K562 (cell line): ENCODE measurements around the gene OR1C1. TPM values are rescaled to one million over a fixed set of nuclear protein-coding genes. Genes with fewer than 3 reads are reported as not detected.

Experiments used
- BDP1 ChIP-seq: IDR thresholded peaks from 3 replicates; pipeline ENCODE4 v1.6.1; 2011; ENCODE audit not compliant: insufficient read length, insufficient read depth
- DMBX1 ChIP-seq: fragments of 250-450 bp; sonication (Bioruptor Pico); IDR thresholded peaks from 2 replicates; pipeline ENCODE4 v1.8.0; 2022; ENCODE audit warnings: inconsistent platforms, mild to moderate bottlenecking, moderate library complexity, borderline replicate concordance
- ELF4 ChIP-seq: fragments of 450-650 bp; formaldehyde crosslinking; IDR thresholded peaks from 2 replicates; pipeline ENCODE4 v1.4.0; 2022; ENCODE audit warnings: missing genetic modification characterization
- EWSR1 ChIP-seq: fragments of 450-650 bp; IDR thresholded peaks from 2 replicates; pipeline ENCODE4 v1.6.1; 2018; ENCODE audit warnings: borderline replicate concordance, mild to moderate bottlenecking, low read depth, moderate library complexity; ENCODE audit not compliant: partially characterized antibody
- FOXJ3 ChIP-seq: sonication (generic); formaldehyde crosslinking; IDR thresholded peaks from 2 replicates; pipeline ENCODE4 v1.4.0; 2020; ENCODE audit warnings: mild to moderate bottlenecking, missing genetic modification reagents
- HMG20A ChIP-seq: fragments of 450-650 bp; formaldehyde crosslinking; conservative IDR thresholded peaks from 2 replicates; pipeline ENCODE4 v1.4.0; 2020; ENCODE audit warnings: mild to moderate bottlenecking, mixed read lengths
- MXI1 ChIP-seq: IDR thresholded peaks from 2 replicates; pipeline ENCODE4 v1.6.1; 2011; ENCODE audit warnings: low read depth, mild to moderate bottlenecking, improper control_type of control experiment, low read length
- NCOA6 ChIP-seq: fragments of 450-650 bp; IDR thresholded peaks from 2 replicates; pipeline ENCODE4 v1.6.1; 2017; ENCODE audit warnings: mild to moderate bottlenecking
- NUFIP1 ChIP-seq: fragments of 450-650 bp; IDR thresholded peaks from 2 replicates; pipeline ENCODE4 v1.6.1; 2018; ENCODE audit not compliant: partially characterized antibody
- PML ChIP-seq: IDR thresholded peaks from 2 replicates; pipeline ENCODE4 v1.6.1; 2012; ENCODE audit warnings: low read length, inconsistent platforms
- RBM25 ChIP-seq: fragments of 200-400 bp; formaldehyde crosslinking; IDR thresholded peaks from 2 replicates; pipeline ENCODE4 v1.6.1; 2018; ENCODE audit warnings: low read length, low read depth, moderate library complexity; ENCODE audit not compliant: severe bottlenecking
- STAT5B ChIP-seq: fragments of 250-450 bp; sonication (Bioruptor Pico); IDR thresholded peaks from 2 replicates; pipeline ENCODE4 v1.8.0; 2021; ENCODE audit warnings: mild to moderate bottlenecking, inconsistent platforms
- ZNF124 ChIP-seq: sonication (generic); formaldehyde crosslinking; IDR thresholded peaks from 2 replicates; pipeline ENCODE4 v1.8.1; 2022; ENCODE audit warnings: missing genetic modification reagents
- ZNF316 ChIP-seq: fragments of 450-650 bp; IDR thresholded peaks from 2 replicates; pipeline ENCODE4 v1.6.1; 2016
- polyA plus RNA-seq, 8 experiments: library from polyadenylated mRNA; depleted of rRNA in 4 of 8; stranded (reverse) in 5 of 8; unstranded in 3 of 8; fragments of >200 nt; fragmentation: Nextera tagmentation in 2 of 8; fragmentation: Illumina TruSeq in 1 of 8; extraction: Ambion mirVana in 2 of 8; extraction: Trizol in 1 of 8; gene quantifications; 2 replicates each; pipeline versions ENCODE4 v1.2.1 to v1.2.3, GENCODE V29; 2011 to 2014; ENCODE audit warnings: inconsistent platforms in 1 of 8, missing spikeins in 1 of 8
- total RNA-seq, 7 experiments: library from RNA; depleted of rRNA in 6 of 7; stranded (reverse); fragments of >200 nt in 6 of 7; fragmentation: Illumina TruSeq in 2 of 7; extraction: Trizol in 2 of 7; gene quantifications; 2 replicates each; pipeline versions ENCODE4 v1.2.1 to v1.2.3, GENCODE V29; 2011 to 2021; ENCODE audit warnings: low replicate concordance in 1 of 7
- TF ChIP-seq, protein P1 (sequence below): fragments of 450-650 bp; formaldehyde crosslinking; conservative IDR thresholded peaks from 2 replicates; pipeline ENCODE4 v1.4.0; 2022; ENCODE audit warnings: mild to moderate bottlenecking, missing genetic modification characterization
- TF ChIP-seq, protein P2 (sequence below), 3 experiments: fragments of 200-800 bp in 1 of 3; sonication (Bioruptor generic) in 1 of 3; sonication (generic) in 1 of 3; formaldehyde crosslinking in 1 of 3; IDR thresholded peaks; 2 replicates each; pipeline versions ENCODE4 v1.6.1 to v1.8.0; 2016 to 2022; ENCODE audit warnings: mild to moderate bottlenecking in 2 of 3, missing compliant biosample characterization in 2 of 3, missing genetic modification characterization in 2 of 3, missing genetic modification reagents in 1 of 3

Gene OR1C1
- total and polyA plus RNA-seq, 9 of the 15 experiments (the other 6 are each of a cell fraction or from before 2014, with no cell fraction given): not detected

DNA sequence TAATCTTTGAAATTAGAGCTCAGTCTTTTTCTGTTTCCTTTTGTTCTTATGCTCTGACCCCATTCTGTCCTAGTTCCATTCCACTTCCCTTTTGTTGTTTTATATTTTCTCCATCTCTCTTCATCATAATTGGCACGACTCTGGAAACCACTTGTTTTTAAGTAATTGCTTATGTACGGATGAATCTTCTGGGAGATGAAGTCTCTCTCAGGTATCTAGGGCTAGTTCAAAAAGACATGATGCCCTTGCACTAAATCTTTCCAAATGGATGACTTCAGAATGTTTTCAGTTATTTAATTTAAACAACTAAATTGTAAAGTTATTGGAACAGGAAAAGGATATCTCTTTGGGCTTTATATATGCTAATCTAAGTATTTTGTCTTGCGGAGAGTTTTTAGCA, 43.8 kb downstream of the OR1C1 start, which contains the start of gene OR6F1 (continued):
- TF ChIP-seq FOXJ3 (no peak), PML (no peak), ZNF316 (no peak), BDP1 (no peak), HMG20A (CRISPR knock-in tag) (no peak), DMBX1 (no peak), MXI1 (no peak), ZNF124 (CRISPR knock-in tag) (no peak), STAT5B (CRISPR knock-in tag) (no peak), NUFIP1 (no peak), EWSR1 (no peak), RBM25 (no peak), ELF4 (CRISPR knock-in tag) (no peak), NCOA6 (no peak)
- TF ChIP-seq, protein P1, sequence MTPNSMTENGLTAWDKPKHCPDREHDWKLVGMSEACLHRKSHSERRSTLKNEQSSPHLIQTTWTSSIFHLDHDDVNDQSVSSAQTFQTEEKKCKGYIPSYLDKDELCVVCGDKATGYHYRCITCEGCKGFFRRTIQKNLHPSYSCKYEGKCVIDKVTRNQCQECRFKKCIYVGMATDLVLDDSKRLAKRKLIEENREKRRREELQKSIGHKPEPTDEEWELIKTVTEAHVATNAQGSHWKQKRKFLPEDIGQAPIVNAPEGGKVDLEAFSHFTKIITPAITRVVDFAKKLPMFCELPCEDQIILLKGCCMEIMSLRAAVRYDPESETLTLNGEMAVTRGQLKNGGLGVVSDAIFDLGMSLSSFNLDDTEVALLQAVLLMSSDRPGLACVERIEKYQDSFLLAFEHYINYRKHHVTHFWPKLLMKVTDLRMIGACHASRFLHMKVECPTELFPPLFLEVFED (CRISPR knock-in tag): no peak
- TF ChIP-seq, protein P2, sequence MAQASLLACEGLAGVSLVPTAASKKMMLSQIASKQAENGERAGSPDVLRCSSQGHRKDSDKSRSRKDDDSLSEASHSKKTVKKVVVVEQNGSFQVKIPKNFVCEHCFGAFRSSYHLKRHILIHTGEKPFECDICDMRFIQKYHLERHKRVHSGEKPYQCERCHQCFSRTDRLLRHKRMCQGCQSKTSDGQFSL (CRISPR knock-in tag; IDR thresholded peaks at IDR 0.05): no peak
- TF ChIP-seq, protein P2 (tag; IDR thresholded peaks at IDR 0.05): no peak
- TF ChIP-seq, all 486 proteins: peak for 0
